ENCODE results near the gene ADIPOR1. TPM values are rescaled to one million over a fixed set of nuclear protein-coding genes. Genes with fewer than 3 reads are reported as not detected.
"Not testable (repeated sequence)": the region's sequence is repeated elsewhere in the genome, so short reads cannot be mapped to it uniquely, and the experiment has no call there.

The ADIPOR1 gene
- total RNA-seq, 1 donor from 2014 or later: 92.1 TPM

DNA sequence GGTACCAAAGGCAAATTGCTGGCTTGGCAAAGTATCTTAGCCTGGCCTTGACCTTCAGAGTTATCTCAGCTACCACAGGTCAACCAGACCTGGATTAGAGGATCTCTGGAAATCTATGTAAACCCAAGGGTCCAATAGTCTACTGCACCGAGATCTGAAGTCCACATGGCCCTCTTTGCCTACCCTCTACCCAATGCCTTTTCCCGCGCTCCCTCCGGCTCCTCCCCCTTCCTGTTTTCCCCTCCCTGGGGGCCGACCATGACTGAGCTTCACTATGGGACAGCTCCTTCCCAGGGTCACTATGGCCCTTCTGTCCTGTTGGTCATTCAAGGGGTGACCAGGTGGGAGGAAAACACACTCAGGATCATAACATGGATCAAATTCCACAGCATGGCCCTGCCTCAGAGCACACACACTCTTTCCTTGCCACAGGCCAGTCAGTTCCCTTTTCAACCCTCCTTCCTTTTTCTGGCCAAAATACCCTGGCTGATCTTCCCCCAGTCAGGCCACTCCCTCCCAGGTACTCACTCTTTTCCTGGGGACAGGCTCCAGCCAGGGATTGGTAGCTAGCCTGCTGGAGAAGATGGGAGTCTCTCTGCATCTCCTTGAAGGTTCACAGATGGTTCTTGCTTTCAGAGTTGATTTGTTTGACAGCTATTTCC is 29.9 kb upstream of the ADIPOR1 start:
- Mint-ChIP-seq H3K9me3 (no peaks in the 10 kb centered on the region), H3K27ac (no peak overlapping the region), H3K4me1 (no peaks in the 10 kb centered on the region), H3K36me3 (ENCODE audit: low read depth) (no peaks in the 10 kb centered on the region), H3K4me3 (no peak overlapping the region), H3K27me3 (peaks cover 38% of the 10 kb centered on the region)
- DNase-seq: no peak
- intact Hi-C loops (cut with micrococcal nuclease): no loop called here

DNA sequence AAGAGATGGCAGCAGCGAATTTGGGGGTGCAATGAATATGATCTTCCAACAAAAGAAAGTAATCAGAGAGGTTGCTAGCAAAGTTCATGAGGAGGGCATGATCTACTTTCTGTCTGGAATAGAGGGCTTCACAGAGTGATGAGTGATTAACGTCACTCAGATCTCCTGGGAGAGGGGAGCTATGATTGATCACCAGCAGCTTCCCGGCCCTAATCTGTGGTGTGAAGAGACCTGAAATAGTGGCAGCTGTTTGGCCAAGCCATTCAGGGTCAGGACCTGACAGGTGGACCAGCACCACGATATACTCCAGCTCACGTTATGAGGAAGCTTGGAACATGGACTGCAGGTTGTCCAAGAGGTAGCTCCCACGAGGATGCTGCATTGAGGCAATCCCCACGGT is 29.1 kb upstream of the ADIPOR1 start:
- no peaks in the 10 kb centered on the region for H3K4me1 Mint-ChIP-seq
- H3K27ac Mint-ChIP-seq: no peak overlapping the region
- no peaks in the 10 kb centered on the region for H3K9me3 Mint-ChIP-seq
- no peak overlapping the region for H3K4me3 Mint-ChIP-seq
- peaks cover 33% of the 10 kb centered on the region for H3K27me3 Mint-ChIP-seq
- DNase-seq: no peak
- H3K36me3 Mint-ChIP-seq (ENCODE audit: low read depth): no peaks in the 10 kb centered on the region
- intact Hi-C loops (cut with micrococcal nuclease): no loop called here

DNA sequence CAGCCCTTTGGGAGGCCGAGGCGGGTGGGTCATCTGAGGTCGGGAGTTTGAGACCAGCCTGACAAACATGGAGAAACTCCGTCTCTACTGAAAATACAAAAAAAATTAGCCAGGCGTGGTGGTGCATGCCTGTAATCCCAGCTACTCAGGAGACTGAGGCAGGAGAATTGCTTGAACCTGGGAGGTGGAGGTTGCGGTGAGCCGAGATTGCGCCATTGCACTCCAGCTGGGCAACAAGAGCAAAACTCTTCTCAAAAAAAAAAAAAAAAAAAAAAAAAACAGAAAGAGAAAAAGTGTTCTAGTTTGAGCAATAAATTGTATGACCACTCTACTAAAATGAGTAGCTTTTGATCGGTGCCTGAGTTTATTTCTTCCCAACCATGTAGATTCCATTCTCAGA is 28.0 kb upstream of the ADIPOR1 start:
- H3K27me3 Mint-ChIP-seq: peaks cover 22% of the 10 kb centered on the region
- H3K36me3 Mint-ChIP-seq (ENCODE audit: low read depth); H3K4me3 Mint-ChIP-seq; H3K4me1 Mint-ChIP-seq; H3K9me3 Mint-ChIP-seq; DNase-seq; intact Hi-C loops (cut with micrococcal nuclease); H3K27ac Mint-ChIP-seq: not testable (repeated sequence)

DNA sequence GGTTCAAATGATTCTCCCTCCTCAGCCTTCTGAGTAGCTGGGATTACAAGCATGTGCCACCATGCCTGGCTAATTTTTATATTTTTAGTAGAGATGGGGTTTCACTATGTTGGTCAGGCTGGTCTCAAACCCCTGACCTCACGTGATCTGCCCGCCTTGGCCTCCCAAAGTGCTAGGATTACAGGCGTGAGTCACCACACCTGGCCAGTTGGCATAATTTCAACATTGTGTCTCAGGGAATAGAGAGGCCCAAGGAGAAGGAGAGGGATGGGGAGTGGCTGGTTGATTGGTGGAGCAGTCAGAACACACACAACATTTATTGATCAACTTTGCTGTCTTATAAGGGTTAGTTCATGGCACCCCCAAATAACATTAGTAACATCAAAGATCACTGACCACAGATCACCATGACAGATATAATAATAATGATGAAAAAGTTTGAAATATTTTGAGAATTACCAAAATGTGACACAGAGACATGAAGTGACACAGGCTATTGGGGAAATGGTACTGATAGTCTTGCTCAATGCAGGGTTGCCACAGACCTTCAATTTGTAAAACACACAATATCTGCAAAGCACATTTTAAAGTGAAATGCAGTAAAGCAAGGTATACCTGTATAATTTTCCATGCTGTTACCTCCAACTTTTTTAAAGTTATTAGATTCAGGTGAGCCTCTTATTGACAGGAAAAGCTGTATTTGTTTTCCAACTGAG is 24.8 kb upstream of the ADIPOR1 start:
- DNase-seq: no peak
- Mint-ChIP-seq H3K27me3 (peaks cover 26% of the 10 kb centered on the region), H3K27ac (no peak overlapping the region), H3K4me1 (no peaks in the 10 kb centered on the region), H3K36me3 (ENCODE audit: low read depth) (no peaks in the 10 kb centered on the region), H3K9me3 (no peaks in the 10 kb centered on the region), H3K4me3 (no peak overlapping the region)
- intact Hi-C loops (cut with micrococcal nuclease): no loop called here

DNA sequence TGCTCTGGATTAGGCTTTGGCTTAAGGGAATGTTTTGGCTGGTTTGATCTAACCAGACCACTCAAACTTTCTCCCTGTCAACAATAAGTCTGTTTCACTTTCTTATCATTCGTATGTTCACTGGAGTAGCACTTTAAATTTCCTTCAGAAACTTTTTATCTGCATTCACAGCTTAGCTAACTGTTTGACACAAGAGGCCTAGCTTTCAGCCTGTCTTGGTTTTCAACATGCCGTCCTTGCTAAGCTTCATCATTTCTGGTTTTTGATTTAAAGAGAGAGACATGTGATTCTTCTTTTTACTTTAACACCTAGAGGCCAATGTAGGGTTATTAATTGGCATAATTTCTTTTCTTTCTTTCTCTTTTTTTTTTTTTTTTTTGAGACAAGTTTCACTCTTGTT is 23.8 kb upstream of the ADIPOR1 start:
- H3K4me1 Mint-ChIP-seq: no peaks in the 10 kb centered on the region
- intact Hi-C loops (cut with micrococcal nuclease): no loop called here
- no peak overlapping the region for H3K27ac Mint-ChIP-seq
- H3K36me3 Mint-ChIP-seq (ENCODE audit: low read depth): no peaks in the 10 kb centered on the region
- H3K4me3 Mint-ChIP-seq: no peak overlapping the region
- no peaks in the 10 kb centered on the region for H3K9me3 Mint-ChIP-seq
- no peak for DNase-seq
- H3K27me3 Mint-ChIP-seq: peaks cover 34% of the 10 kb centered on the region

DNA sequence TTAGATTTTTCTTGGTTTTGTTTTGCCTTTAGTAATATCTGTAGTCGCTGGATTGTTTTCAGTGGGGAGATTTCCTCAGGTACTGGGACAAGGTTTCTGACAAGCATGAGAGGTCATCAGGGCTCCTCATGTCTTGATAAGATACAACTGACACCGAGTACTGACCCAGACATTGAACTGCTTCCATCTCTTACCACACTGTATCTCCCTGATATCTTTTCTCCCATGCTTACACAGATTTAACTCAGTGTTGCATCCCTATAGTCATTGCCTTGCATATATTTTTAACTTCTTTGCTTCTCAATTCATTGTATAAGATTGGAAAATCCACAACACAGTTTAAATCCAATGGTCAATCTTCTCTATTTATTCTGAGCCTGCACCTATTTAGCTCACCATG is 21.3 kb upstream of the ADIPOR1 start:
- no peak for DNase-seq
- H3K36me3 Mint-ChIP-seq (ENCODE audit: low read depth): no peaks in the 10 kb centered on the region
- H3K27ac Mint-ChIP-seq: no peak overlapping the region
- no peaks in the 10 kb centered on the region for H3K9me3 Mint-ChIP-seq
- no peak overlapping the region for H3K4me3 Mint-ChIP-seq
- no peaks in the 10 kb centered on the region for H3K4me1 Mint-ChIP-seq
- intact Hi-C loops (cut with micrococcal nuclease): no loop called here
- H3K27me3 Mint-ChIP-seq: peaks cover 37% of the 10 kb centered on the region

DNA sequence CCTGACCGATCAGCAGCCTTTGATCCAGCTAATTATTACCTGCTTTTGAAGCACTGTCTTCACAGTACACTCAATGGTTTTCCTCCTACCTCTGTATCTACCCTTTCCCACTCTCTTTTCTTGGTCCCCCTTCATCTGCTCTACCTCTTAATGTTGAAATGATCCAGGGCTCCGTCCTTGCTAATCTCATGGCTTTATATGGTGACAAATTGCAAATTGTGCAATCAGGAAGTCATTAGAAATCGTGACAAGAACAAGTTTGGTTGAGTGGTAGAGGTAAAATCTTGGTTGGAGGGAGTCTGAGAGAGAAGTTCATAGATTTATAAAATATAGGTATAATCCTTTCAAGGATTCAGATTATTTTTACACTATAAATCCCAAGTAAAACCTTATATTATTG is 18.5 kb upstream of the ADIPOR1 start:
- H3K27ac Mint-ChIP-seq: no peak overlapping the region
- no peak overlapping the region for H3K4me3 Mint-ChIP-seq
- peaks cover 50% of the 10 kb centered on the region for H3K27me3 Mint-ChIP-seq
- H3K4me1 Mint-ChIP-seq: no peaks in the 10 kb centered on the region
- H3K36me3 Mint-ChIP-seq (ENCODE audit: low read depth): no peaks in the 10 kb centered on the region
- no peaks in the 10 kb centered on the region for H3K9me3 Mint-ChIP-seq
- intact Hi-C loops (cut with micrococcal nuclease): no loop called here
- no peak for DNase-seq

DNA sequence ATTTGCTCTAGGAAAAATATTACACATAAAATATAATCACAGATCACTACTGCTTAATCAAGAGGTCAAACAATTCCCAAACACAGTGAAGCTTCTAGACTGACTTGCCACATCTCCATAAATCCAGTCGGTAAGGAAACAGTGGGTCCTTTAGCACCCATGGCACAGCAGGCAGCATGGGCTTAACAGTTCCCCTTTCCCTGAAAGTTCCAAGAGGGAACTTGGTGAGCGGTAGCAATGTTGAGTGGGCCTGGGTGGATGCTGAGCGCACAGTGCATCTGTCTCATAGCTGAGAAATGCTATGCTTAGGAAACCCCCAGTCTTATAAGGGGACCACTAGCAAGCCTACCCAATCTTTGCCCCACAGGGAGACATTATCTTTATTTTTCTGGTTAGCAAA is 16.7 kb upstream of the ADIPOR1 start:
- peaks cover 51% of the 10 kb centered on the region for H3K27me3 Mint-ChIP-seq
- no peaks in the 10 kb centered on the region for H3K9me3 Mint-ChIP-seq
- no peaks in the 10 kb centered on the region for H3K4me1 Mint-ChIP-seq
- intact Hi-C loops (cut with micrococcal nuclease): no loop called here
- H3K36me3 Mint-ChIP-seq (ENCODE audit: low read depth): no peaks in the 10 kb centered on the region
- no peak overlapping the region for H3K4me3 Mint-ChIP-seq
- no peak for DNase-seq
- H3K27ac Mint-ChIP-seq: no peak overlapping the region

DNA sequence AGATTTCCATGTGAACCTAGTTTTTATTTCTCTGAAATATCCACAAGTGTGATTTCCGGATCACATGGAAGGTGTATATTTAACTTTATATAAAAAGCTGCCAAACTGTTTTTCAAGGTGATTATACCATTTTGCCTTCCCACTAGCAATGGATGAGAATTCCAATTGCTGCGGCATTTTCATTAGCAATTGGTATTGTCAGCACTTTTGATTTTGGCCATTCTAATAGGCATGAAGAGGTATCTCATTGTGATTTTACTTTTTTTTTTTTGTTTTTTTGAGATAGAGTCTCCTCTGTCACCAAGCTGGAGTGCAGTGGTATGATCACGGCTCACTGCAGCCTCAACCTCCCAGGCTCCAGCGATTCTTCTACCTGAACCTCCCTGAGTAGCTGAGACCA is 13.9 kb upstream of the ADIPOR1 start:
- H3K9me3 Mint-ChIP-seq: no peaks in the 10 kb centered on the region
- H3K4me1 Mint-ChIP-seq: peaks cover 14% of the 10 kb centered on the region
- intact Hi-C loops (cut with micrococcal nuclease): no loop called here
- no peak overlapping the region for H3K27ac Mint-ChIP-seq
- H3K4me3 Mint-ChIP-seq: no peak overlapping the region
- H3K27me3 Mint-ChIP-seq: peaks cover 30% of the 10 kb centered on the region
- no peaks in the 10 kb centered on the region for H3K36me3 Mint-ChIP-seq (ENCODE audit: low read depth)
- DNase-seq: no peak

DNA sequence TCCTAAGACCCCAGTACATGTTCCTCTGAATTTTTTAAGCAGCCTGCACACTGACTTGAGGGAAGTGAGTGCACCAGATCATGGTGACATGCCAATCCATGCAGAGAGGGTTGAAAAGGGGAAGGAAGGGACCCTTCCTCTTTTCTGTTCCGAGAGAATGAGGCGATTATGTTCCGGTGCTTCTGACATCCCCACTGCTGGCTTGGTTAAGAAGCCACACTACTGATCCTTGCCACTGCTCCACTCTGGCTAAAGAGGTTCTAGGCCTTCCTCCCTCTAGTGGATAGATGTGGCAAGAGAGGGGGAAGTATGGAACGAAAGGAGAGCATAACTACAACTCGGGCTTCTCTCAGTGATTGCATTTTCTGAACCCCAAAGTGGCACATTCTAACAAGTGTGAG is 10.8 kb upstream of the ADIPOR1 start:
- peak; percentile 81 for DNase-seq
- intact Hi-C loops (cut with micrococcal nuclease): loop anchor here (2.0 kb wide), 2 partner anchors 42 to 80 kb away; partner anchors contain the start of genes KLHL12 and RABIF
- H3K4me3 Mint-ChIP-seq: no peak overlapping the region
- H3K27ac Mint-ChIP-seq: no peak overlapping the region
- peaks cover 15% of the 10 kb centered on the region for H3K27me3 Mint-ChIP-seq
- H3K4me1 Mint-ChIP-seq: peaks cover 24% of the 10 kb centered on the region
- H3K36me3 Mint-ChIP-seq (ENCODE audit: low read depth): peaks cover 6% of the 10 kb centered on the region
- no peaks in the 10 kb centered on the region for H3K9me3 Mint-ChIP-seq

DNA sequence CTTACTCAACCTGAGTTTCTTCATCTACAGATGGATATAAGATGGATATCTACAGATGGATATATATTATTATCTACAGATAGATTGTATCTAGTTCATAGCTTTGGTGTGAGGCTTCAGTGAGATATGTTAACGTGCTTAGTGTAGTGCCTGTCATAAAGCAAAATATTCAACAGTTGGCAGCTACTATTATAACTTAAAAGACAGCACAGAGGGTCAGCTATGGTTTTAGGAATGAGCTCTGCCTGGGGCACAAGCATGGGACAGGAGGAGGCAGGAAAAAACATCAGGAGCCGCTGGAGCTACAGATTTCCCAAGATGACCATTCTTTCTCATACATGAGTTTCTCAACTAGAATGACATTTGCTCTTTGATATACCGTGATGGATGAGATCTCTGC is 10.2 kb upstream of the ADIPOR1 start:
- intact Hi-C loops (cut with micrococcal nuclease): loop anchor here (2.0 kb wide), 2 partner anchors 42 to 80 kb away; partner anchors contain the start of genes KLHL12 and RABIF
- Mint-ChIP-seq H3K4me3 (peak overlapping the region; percentile 91), H3K27me3 (peaks cover 10% of the 10 kb centered on the region), H3K27ac (peak overlapping the region; percentile 84), H3K4me1 (peaks cover 24% of the 10 kb centered on the region), H3K36me3 (ENCODE audit: low read depth) (peaks cover 8% of the 10 kb centered on the region), H3K9me3 (no peaks in the 10 kb centered on the region)
- DNase-seq: no peak

DNA sequence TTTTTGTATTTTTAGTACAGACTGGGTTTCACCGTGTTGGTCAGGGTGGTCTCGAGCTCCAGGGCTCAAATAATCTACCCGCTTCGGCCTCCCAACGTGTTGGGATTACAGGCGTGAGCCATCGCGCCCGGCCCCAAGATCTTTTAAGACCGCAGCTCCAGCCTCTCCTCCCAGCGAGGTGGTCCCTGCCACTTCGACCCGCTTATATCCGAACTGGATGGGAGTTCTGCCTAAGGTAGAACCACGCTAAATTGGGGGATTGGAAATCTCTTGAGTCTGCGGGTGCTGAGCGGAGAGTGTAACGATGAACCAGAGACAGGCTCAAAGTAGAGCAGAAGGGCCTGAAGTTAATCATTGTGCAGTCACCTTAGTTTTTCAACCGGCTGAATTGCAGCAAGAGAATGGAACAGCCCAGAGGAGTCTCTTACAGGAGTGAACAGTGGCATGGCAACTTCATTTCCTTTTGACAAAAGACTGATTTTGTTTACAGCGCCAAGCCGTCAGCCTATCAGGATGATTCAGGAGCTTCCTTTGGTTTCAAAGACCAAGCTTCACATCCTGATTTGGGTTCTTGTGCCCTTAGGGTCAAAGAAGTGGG is 9.7 kb upstream of the ADIPOR1 start:
- peaks cover 24% of the 10 kb centered on the region for H3K4me1 Mint-ChIP-seq
- no peaks in the 10 kb centered on the region for H3K9me3 Mint-ChIP-seq
- peaks cover 10% of the 10 kb centered on the region for H3K27me3 Mint-ChIP-seq
- peak overlapping the region; percentile 91 for H3K4me3 Mint-ChIP-seq
- peak overlapping the region; percentile 84 for H3K27ac Mint-ChIP-seq
- H3K36me3 Mint-ChIP-seq (ENCODE audit: low read depth): peaks cover 8% of the 10 kb centered on the region
- intact Hi-C loops (cut with micrococcal nuclease): loop anchor here (1.0 to 2.0 kb wide), 5 partner anchors 9 to 79 kb away; partner anchors contain the start of genes ADIPOR1, KLHL12, PPFIA4 and RABIF
- DNase-seq: peak; percentile 81

DNA sequence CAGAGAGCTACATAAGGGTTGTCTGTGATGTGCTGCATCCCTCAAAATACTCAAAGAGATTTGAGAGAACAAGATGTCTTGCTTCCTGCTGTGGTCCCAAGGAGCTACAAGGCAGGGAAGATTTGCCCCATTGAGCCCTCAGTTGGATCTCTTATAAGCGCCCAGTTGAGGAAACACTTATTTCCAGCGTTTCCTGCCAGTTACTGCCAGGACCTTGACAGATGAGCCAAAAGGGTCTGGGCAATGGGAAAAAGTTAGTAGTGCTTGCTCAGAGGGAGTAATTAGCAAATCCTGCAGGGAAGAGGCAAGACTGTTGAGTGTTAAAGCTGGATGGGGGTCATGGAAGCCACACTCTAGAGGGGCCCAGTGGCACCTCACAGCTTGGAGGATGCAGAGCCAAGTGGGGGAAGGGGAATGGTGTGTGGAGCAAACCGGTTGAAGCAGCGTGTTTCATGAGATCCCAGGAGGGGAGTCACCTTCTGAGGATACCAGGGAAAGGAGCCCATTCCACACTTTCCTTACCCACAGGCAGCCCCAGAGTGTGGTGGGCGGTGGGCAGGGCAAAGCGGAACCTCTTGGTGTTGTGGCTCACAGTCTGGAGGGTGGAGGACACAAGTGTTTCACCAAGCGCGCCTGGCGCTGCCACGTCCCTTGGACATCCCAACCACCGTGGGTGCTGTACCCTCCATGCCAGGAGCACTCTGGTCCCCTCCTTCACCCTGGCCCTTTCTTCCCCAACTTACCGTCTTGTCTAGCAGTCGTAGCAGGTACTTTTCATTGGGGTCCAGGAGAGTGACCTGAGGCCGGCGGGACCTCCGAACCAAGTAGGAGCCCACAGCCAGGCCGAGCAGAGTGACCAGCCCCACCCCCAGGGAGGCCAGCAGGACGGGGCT is 8.1 kb upstream of the ADIPOR1 start:
- intact Hi-C loops (cut with micrococcal nuclease): no loop called here
- Mint-ChIP-seq H3K36me3 (ENCODE audit: low read depth) (peaks cover 10% of the 10 kb centered on the region), H3K4me3 (peak overlapping the region; percentile 91), H3K27me3 (peaks cover 2% of the 10 kb centered on the region), H3K4me1 (peaks cover 24% of the 10 kb centered on the region), H3K9me3 (no peaks in the 10 kb centered on the region), H3K27ac (peak overlapping the region; percentile 73)
- DNase-seq: peak; percentile 59

All from activated CD4-positive, alpha-beta T cell treated with anti-CD3 and anti-CD28 coated beads, Interleukin-2, amount 10 ng/mL, durations not matched to agents 24 days and 14 days (primary cell).